Activated T-helper 17 cell treated with anti-CD3 and anti-CD28 coated beads, Interleukin-2, amount 50 U/mL, for 72 hours (primary cell): ENCODE data around the gene USF2. TPM values are rescaled to one million over a fixed set of nuclear protein-coding genes. Genes with fewer than 3 reads are reported as not detected.

Experiments used
- ATAC-seq: fragments of 150-1000 bp; cut with Tn5 transposase; replicated peaks from 2 replicates; pipeline ENCODE4 v1.10.0; 2021; ENCODE audit warnings: mild to moderate bottlenecking, moderate library complexity
- H3K27ac Mint-ChIP-seq: one replicate; pipeline ENCODE4 v1.8.0; 2022; ENCODE audit warnings: mixed read lengths
- H3K27me3 Mint-ChIP-seq: one replicate; pipeline ENCODE4 v1.8.0; 2022; ENCODE audit warnings: mixed read lengths
- H3K36me3 Mint-ChIP-seq: one replicate; pipeline ENCODE4 v1.8.0; 2022; ENCODE audit warnings: low read depth, mild to moderate bottlenecking, mixed read lengths
- H3K4me1 Mint-ChIP-seq: one replicate; pipeline ENCODE4 v1.8.0; 2022; ENCODE audit warnings: mixed read lengths
- H3K4me3 Mint-ChIP-seq: one replicate; pipeline ENCODE4 v1.8.0; 2022; ENCODE audit warnings: mild to moderate bottlenecking, mixed read lengths
- H3K9me3 Mint-ChIP-seq: one replicate; pipeline ENCODE4 v1.8.0; 2022; ENCODE audit warnings: mixed read lengths
- total RNA-seq, 2 donors: library from RNA; stranded (reverse); gene quantifications; one replicate each; pipeline ENCODE4 v1.2.3, GENCODE V29; 2022

USF2 gene
- total RNA-seq, 2 donors from 2014 or later = 109 to 121 TPM

DNA sequence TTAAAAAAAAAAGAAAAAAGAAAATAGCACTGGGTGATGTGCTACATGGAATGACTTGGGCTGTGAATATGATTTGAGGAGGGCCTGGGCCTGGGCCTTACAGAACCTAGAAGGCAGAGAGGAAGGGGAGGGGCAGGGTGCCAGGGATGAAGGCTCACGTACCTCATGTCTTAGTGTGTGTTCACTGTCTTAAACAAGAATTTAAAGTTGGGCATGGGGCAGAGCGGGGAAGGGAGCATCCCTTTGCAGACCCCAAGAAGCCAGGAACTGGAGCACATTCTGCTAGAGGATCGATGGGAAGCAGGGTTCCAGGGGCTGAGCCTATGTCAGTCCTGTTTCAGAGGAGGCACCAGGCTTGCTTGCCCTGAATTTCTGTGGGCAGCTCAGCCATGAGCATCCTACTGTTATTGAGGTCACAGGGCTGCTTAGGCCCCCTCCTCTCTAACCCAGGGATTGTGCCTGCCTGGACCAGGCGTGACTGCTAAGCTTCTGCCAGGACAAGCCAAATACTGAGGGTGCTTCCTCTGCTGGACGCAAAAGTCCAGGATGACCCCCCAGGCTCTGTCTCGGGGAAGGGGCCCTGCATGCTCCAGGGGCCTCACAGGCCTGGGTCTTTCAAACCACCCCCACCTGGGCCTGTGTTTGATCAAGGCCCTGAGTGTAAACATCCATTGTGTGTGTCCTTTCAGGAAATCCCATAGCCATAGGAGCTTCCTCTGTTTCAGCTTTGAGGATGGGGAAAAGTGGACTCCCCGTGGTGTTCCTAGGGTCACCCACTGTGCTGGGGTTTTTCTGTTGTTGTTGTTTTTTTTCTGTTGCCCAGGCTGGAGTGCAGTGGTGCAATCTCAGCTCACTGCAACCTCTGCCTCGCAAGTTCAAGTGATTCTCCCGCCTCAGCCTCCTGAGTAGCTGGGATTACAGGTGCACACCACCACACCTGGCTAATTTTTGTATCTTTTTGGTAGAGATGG, 15.2 kb upstream of the USF2 start:
- Mint-ChIP-seq H3K27ac (peak overlapping the region; percentile 55), H3K9me3 (no peaks in the 10 kb centered on the region), H3K36me3 (peaks cover 60% of the 10 kb centered on the region), H3K4me1 (peaks cover 31% of the 10 kb centered on the region), H3K4me3 (no peak overlapping the region), H3K27me3 (no peaks in the 10 kb centered on the region)
- no peak for ATAC-seq

DNA sequence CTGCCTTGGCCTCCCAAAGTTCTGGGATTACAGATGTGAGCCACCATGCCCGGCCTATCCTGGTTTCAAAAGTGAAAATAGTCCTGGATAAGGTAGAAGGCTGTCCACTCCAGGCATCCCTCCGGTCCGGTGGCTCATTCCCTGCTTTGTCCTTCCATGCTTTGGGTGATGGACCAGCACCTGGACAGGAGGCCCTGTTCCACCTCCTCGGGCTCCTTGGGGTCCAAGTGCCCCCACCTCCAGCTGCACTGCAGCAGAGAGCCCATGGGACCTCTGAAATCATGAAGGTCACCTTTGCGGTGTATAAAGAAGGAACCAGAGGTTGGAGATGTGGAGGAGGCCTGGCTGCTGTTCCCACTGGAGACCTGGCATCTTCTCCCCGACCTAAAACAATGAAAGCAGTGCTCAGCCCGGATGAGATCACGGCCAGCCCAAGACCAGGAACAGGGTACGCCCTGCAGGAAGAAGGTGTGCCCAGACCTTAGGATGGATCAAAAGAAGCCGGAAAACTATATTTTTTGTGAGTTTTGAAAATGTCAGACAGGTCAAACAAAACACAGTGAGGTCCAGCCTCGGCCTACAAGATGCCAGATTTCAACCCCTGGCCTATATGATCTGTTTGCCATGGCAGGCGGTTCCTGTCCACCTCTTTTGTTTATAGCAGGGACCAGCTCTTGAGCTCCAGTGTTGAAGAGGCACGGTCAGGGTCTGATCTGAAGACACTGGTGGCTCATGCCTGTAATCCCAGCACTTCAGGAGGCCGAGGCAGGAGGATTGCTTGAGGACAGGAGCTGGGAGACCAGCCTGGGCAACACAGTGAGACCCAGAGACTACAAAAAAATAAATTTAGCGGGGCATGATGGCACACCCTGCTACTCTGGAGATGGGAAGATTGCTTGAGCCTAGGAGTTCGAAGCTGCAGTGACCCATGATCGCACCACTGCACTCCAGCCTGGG, 14.1 kb upstream of the USF2 start:
- no peak for ATAC-seq
- Mint-ChIP-seq H3K9me3 (no peaks in the 10 kb centered on the region), H3K27ac (peak overlapping the region; percentile 34), H3K4me1 (peaks cover 30% of the 10 kb centered on the region), H3K27me3 (no peaks in the 10 kb centered on the region), H3K4me3 (no peak overlapping the region), H3K36me3 (peaks cover 50% of the 10 kb centered on the region)

DNA sequence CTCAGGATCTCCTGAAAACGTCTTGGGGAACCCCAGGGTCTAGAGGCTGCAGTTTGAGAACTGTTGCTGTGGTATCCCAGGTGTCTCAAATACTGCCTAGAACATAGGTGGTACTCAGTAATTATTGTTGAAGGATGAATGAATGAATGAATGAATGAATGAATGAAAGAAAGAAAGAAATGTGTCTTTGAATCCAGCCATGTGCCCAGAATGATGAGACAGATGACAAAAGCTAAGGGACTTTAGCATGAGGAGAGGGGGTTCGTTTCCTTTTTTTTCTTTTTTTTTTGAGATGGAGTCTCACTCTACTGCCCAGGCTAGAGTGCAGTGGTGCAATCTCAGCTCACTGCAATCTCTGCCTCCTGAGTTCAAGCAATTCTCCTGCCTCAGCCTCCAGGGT, 12.2 kb upstream of the USF2 start:
- no peak for ATAC-seq
- Mint-ChIP-seq H3K4me1 (peaks cover 15% of the 10 kb centered on the region), H3K27ac (no peak overlapping the region), H3K27me3 (no peaks in the 10 kb centered on the region), H3K36me3 (peaks cover 46% of the 10 kb centered on the region), H3K9me3 (no peaks in the 10 kb centered on the region), H3K4me3 (no peak overlapping the region)

DNA sequence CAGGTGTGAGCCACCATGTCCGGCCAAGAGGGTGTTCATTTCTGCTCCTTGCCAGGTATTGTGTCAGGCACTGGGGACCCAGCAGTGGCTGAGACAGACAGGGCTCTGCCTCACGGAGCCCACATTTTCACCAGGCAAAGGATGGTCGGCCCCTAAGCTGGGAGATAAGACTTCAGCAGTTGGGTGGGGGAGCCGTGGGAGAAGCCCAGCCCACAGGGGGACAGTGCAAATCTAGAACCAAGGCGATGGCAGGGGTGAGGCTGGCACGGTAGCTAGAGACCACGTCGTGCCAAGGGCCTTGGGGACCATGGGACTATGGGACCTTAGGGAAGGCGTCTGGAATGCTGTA, 11.7 kb upstream of the USF2 start:
- no peak overlapping the region for H3K4me3 Mint-ChIP-seq
- H3K27me3 Mint-ChIP-seq = no peaks in the 10 kb centered on the region
- H3K9me3 Mint-ChIP-seq = no peaks in the 10 kb centered on the region
- no peak for ATAC-seq
- H3K36me3 Mint-ChIP-seq = peaks cover 42% of the 10 kb centered on the region
- H3K4me1 Mint-ChIP-seq = peaks cover 15% of the 10 kb centered on the region
- peak overlapping the region; percentile 66 for H3K27ac Mint-ChIP-seq

DNA sequence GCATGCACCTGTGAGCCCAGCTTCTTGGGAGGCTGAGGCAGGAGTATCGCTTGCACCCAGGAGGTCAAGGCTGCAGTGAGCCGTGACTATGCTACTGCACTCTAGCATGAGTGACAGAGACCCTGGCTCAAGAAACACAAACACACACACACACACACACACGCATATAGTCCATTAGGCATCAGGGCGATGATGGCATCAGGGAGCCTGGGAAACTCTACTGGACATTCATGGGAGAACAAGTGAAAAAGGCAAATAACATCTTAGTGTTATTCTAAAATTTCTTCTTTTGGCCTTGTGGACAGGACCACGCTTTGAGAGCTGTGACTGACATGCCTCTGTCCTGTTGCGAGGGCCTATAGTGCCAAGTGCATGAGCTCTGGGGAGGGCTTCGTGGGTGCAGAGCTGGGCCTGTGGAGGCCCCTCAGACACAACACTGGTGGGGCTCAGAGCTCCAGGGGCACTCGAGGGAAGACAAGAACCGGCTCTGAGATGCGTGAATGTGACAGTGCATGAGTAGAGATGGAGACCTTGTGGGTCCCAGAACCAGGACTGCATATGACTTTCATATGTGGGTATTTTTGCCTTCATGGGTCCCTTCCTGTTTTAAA, 8.0 kb upstream of the USF2 start:
- Mint-ChIP-seq H3K36me3 (peaks cover 32% of the 10 kb centered on the region), H3K27ac (peak overlapping the region; percentile 48)

DNA sequence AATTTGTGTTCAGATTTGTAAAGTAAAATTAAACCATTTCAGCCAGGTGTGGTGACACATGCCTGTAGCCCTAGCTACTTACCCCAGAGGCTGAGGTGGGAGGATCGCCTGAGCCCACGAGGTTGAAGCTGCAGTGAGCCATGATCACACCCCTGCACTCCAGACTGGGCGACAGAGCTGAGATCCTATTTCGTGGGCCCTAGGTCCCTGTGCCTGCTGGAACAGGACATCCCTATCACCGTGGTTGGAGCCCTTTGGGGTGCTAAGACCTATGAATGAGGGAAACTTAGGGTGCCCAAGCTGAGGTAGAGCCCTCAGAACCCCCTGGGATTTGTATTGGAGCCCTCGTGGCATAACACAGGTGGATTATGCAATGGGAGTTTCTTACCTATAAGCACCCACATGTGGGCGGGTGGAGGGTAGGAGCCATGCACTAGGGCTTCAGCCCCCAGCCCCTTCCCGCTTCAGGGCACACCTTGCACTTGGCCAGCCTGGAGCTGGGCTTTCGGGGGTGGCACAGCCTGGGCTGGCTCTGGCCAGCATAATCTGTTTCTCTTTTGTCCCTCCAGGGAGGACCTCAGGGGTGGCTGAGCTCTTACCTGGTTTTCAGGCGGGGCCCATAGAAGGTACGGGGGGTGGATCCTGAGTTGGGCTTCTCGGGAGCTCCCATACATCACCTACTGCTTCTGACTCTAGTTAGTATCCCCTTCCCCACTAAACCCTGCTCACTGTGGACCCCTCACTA, 7.2 kb upstream of the USF2 start:
- peak overlapping the region; percentile 48 for H3K27ac Mint-ChIP-seq
- H3K9me3 Mint-ChIP-seq = no peaks in the 10 kb centered on the region
- no peak overlapping the region for H3K4me3 Mint-ChIP-seq
- no peak for ATAC-seq
- H3K4me1 Mint-ChIP-seq = peaks cover 7% of the 10 kb centered on the region
- H3K36me3 Mint-ChIP-seq = peaks cover 38% of the 10 kb centered on the region
- H3K27me3 Mint-ChIP-seq = no peaks in the 10 kb centered on the region

More for the DNA sequence above, 8.0 kb upstream of the USF2 start:
- ATAC-seq = no peak
- Mint-ChIP-seq H3K9me3 (no peaks in the 10 kb centered on the region), H3K4me3 (no peak overlapping the region), H3K27me3 (no peaks in the 10 kb centered on the region), H3K4me1 (peaks cover 10% of the 10 kb centered on the region)

DNA sequence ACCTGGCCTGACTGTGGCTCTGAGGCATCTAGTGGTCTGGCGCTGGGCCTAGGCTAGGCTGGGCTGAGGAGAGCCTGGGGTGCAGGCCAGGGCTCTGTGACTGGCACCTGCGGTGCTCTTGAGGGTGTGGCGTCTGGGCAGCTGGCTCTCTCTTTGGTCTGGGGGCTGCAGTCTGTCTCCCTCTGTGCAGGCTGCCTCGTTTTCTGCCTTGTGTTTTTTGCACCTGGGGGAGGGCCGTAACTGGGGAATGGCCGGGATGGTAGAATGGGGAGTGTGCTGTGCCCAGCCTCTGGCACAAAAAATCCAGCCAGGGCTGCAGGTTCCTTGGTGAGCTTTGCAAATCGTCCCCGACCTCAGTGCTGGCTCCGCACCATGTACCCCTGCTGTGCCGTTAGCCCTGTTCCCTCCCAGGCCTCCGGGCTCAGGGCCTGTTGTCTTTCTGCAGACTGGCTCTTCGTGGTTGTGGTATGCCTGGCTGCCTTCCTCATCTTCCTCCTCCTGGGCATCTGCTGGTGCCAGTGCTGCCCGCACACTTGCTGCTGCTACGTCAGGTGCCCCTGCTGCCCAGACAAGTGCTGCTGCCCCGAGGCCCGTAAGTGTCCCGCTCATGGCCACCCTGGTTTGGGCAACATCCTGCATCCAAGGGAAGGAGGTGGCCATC, 6.5 kb upstream of the USF2 start:
- peaks cover 42% of the 10 kb centered on the region for H3K36me3 Mint-ChIP-seq
- no peak overlapping the region for H3K4me3 Mint-ChIP-seq
- ATAC-seq = no peak
- no peak overlapping the region for H3K27ac Mint-ChIP-seq
- H3K4me1 Mint-ChIP-seq = peaks cover 5% of the 10 kb centered on the region
- no peaks in the 10 kb centered on the region for H3K9me3 Mint-ChIP-seq
- no peaks in the 10 kb centered on the region for H3K27me3 Mint-ChIP-seq

DNA sequence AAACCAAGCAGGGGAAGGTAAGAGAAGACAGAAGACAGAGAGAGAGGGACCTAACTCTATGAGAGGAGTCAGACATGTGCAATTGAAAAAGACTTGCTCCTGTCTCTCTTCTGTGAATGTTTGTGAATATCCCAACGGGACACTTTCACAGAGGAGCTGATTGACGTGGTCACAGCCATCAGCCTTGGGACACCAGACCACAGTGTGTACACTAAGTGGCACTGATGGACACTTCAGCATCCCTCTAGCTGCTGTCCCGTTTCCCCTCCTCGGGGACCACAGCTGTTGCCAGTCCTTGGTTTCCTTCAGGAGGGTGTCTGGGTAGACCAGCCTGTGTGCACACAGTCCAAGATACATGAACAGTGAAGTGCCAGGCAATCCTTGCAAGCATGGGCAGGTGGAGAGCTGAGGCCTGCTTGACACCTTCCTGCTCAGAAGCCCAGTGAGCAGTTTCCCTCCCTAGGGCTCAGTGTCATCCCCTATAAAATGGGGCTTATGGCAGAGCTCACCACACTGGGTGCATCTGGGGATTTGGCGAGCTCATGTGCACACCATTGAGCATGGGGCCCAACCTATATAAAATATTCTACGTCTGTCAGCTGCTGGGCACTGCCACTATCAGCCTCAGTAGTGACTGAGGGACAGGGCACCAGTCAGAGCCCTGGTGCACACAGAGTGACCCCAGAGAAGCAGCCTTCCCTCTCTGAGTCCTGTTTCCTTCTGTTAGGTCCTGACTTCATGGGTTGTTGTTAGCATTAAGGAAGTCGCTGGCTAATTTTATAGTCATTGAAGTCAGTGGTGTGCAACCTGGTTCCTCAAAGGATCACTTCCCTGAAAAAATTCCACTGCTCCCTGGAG, 4.3 kb upstream of the USF2 start:
- H3K4me3 Mint-ChIP-seq = no peak overlapping the region
- ATAC-seq = no peak
- H3K27me3 Mint-ChIP-seq = no peaks in the 10 kb centered on the region
- H3K4me1 Mint-ChIP-seq = no peaks in the 10 kb centered on the region
- H3K36me3 Mint-ChIP-seq = peaks cover 50% of the 10 kb centered on the region
- H3K27ac Mint-ChIP-seq = no peak overlapping the region
- H3K9me3 Mint-ChIP-seq = no peaks in the 10 kb centered on the region

DNA sequence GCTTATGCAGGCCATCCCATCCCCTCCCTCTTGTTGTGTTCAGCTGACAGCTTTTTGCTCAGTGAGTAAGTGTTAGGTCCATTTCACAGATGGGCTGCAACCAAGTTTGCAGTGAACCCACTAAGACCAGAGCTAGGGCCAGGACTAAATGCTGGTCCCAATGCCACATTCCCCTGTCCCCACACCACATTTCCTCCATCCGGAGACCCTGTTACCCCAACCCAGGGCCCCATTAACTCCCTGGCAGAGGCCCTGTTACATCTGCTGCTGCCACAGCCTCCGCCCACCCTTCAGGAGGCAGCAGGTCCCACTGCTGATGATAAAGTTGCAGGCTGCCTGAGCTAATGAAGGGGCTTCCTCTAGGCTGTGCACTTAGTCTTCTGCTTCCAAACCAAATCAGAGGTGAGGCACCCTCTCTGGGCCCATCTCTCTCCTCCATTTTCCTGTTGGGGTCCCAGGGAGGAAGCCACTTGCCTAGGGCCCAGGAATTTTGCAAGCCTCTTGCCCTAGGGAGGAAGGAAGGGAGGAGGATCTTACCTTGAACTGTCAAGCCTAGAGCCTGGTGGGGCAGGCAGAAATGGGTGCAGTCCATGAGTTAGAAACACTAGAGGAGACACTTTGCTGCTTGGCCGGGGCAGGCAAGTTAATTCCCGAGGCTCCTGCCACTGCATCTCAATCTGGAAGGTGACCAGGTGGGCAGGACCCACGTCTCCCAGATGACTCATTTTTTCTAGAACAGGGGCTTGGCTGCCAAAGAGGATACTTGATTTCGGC, 3.4 kb upstream of the USF2 start:
- Mint-ChIP-seq H3K9me3 (no peaks in the 10 kb centered on the region), H3K4me1 (no peaks in the 10 kb centered on the region), H3K36me3 (peaks cover 54% of the 10 kb centered on the region), H3K27me3 (no peaks in the 10 kb centered on the region), H3K27ac (peak overlapping the region; percentile 76), H3K4me3 (peak overlapping the region; percentile 88)
- ATAC-seq = no peak

DNA sequence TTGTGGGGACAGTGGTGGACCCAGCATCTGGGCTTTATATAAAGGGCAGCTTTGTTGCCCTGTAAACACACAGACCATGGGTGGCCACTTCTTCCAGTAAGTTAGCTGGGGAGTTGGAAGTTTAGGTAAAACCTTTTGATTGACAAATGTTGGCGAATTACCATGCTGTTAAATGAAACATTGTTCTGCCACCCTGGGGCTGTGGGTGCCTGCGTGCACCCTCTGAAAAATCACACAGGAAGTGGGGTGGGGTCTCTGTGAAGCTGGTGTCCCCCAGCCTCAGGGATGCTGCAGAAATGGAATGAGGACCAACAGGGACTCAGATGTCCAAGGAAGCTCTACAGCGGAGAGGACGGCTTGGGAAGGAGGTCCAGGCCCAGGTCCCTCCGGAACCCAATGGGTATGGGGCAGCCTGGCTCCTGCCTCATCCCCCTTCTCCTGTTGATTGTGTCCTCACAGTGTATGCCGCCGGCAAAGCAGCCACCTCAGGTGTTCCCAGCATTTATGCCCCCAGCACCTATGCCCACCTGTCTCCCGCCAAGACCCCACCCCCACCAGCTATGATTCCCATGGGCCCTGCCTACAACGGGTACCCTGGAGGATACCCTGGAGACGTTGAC, 2.8 kb upstream of the USF2 start:
- H3K27ac Mint-ChIP-seq = peak overlapping the region; percentile 76
- H3K4me1 Mint-ChIP-seq = no peaks in the 10 kb centered on the region
- H3K36me3 Mint-ChIP-seq = peaks cover 55% of the 10 kb centered on the region
- no peaks in the 10 kb centered on the region for H3K9me3 Mint-ChIP-seq
- H3K27me3 Mint-ChIP-seq = no peaks in the 10 kb centered on the region
- H3K4me3 Mint-ChIP-seq = peak overlapping the region; percentile 88
- ATAC-seq = no peak

DNA sequence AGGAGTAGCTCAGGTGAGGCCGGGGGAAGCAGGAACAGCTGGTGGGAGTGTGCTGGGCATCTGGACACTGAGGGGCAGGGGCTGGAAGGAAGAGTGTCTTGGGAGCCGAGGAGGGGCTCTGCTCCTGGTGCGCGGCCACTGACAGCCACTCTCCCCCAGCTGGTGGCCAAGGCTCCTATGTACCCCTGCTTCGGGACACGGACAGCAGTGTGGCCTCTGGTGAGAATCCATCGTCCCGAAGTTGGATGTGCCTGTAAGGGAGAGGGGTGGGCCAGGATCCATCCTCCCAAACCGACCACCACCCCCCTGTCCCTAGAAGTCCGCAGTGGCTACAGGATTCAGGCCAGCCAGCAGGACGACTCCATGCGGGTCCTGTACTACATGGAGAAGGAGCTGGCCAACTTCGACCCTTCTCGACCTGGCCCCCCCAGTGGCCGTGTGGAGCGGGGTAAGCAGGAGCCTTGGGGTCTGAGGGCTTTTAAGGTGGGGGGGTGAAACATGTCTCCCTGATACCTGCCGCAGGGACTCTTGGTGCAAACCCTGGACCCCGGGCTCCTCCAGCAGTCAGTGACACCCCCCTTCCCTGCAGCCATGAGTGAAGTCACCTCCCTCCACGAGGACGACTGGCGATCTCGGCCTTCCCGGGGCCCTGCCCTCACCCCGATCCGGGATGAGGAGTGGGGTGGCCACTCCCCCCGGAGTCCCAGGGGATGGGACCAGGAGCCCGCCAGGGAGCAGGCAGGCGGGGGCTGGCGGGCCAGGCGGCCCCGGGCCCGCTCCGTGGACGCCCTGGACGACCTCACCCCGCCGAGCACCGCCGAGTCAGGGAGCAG, 2.0 kb upstream of the USF2 start:
- ATAC-seq = no peak
- Mint-ChIP-seq H3K36me3 (peaks cover 58% of the 10 kb centered on the region), H3K9me3 (no peaks in the 10 kb centered on the region), H3K4me1 (no peaks in the 10 kb centered on the region), H3K27me3 (no peaks in the 10 kb centered on the region), H3K4me3 (peak overlapping the region; percentile 88), H3K27ac (peak overlapping the region; percentile 93)
